ENCODE data around the gene DCAF16. TPM values are rescaled to one million over a fixed set of nuclear protein-coding genes. Genes with fewer than 3 reads are reported as not detected.

Gene DCAF16
- total RNA-seq, 1 donor from 2014 or later = 63.1 TPM

DNA sequence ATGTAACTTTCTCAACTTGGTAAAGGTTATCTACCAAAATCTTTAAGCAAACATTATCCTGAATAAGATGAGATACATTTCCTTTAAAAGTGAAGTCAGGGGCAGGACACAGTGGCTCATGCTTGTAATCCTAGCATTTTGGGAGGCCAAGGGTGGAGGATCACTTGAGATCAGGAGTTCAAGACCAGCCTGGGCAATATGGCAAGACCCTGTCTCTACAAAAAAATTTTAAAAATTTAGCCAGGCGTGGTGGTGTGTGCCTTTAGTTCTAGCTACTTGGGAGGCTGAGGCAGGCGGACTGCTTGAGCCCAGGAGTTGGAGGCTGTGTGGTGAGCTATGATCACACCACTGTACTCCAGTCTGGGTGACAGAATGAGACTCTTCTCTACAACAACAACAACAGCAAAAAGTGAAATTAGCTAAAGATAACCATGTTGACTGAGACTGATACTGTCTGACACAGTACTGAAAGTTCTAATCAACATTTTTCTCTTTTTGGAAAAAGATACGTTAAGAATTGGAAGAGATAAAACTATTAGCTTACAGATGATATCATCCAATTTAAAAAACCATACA lies 4.9 kb downstream of the DCAF16 start:
- Mint-ChIP-seq H3K36me3 (ENCODE audit: insufficient read depth) (peaks cover 21% of the 10 kb centered on the region), H3K4me1 (ENCODE audit: low read depth) (peaks cover 24% of the 10 kb centered on the region), H3K27me3 (no peaks in the 10 kb centered on the region), H3K4me3 (ENCODE audit: low read depth) (no peak overlapping the region), H3K27ac (no peak overlapping the region), H3K9me3 (ENCODE audit: low read depth) (no peaks in the 10 kb centered on the region)
- no peak for DNase-seq (ENCODE audit: low spot score, unreplicated experiment)
- TF ChIP-seq, protein P1, sequence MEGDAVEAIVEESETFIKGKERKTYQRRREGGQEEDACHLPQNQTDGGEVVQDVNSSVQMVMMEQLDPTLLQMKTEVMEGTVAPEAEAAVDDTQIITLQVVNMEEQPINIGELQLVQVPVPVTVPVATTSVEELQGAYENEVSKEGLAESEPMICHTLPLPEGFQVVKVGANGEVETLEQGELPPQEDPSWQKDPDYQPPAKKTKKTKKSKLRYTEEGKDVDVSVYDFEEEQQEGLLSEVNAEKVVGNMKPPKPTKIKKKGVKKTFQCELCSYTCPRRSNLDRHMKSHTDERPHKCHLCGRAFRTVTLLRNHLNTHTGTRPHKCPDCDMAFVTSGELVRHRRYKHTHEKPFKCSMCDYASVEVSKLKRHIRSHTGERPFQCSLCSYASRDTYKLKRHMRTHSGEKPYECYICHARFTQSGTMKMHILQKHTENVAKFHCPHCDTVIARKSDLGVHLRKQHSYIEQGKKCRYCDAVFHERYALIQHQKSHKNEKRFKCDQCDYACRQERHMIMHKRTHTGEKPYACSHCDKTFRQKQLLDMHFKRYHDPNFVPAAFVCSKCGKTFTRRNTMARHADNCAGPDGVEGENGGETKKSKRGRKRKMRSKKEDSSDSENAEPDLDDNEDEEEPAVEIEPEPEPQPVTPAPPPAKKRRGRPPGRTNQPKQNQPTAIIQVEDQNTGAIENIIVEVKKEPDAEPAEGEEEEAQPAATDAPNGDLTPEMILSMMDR (IDR thresholded peaks at IDR 0.05; ENCODE audit: unreplicated experiment) = no peak

DNA sequence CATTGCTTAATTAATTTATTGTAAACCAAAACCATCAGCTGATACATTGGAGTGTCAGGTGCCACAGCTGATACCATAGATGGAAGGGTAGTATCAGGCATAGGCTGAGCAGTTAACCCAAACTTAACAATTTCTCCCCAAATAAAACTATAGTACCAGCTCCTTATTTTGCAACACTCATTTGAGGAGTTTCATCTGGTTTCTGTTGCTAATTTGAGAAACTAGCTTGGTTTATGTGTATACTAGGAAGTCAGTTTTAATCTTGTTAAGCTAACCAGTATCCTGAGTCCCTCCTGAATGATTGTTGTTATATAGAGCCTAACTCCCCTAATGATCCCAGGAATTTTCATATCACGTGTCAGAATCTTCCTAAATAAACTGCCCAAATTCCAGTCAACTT lies 12.7 kb downstream of the DCAF16 start:
- Mint-ChIP-seq H3K4me1 (ENCODE audit: low read depth) (no peaks in the 10 kb centered on the region), H3K36me3 (ENCODE audit: insufficient read depth) (peaks cover 23% of the 10 kb centered on the region)
- DNase-seq (ENCODE audit: low spot score, unreplicated experiment) = no peak

DNA sequence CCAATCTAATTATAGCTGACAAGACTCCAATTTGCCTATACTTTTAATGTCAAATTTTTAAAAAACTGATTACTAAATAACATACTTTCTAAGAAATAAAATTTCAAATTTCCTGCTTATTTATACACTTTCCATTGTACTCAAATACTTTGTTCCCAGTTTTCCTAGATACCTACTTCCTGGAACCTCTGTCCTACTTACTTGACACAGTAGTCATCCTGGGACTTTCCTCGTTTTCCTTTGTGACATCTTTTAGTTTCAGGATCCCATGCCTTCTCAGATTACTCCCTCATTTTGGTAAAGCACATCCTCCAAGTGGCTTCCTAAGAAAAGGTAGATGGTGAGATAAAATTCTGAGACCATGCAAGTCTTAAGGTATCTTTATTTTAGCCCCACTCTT lies 15.8 kb downstream of the DCAF16 start:
- H3K36me3 Mint-ChIP-seq (ENCODE audit: insufficient read depth) = peaks cover 16% of the 10 kb centered on the region
- no peak for DNase-seq (ENCODE audit: low spot score, unreplicated experiment)

More for the DNA sequence above, 12.7 kb downstream of the DCAF16 start:
- Mint-ChIP-seq H3K9me3 (ENCODE audit: low read depth) (no peaks in the 10 kb centered on the region), H3K27ac (no peak overlapping the region), H3K4me3 (ENCODE audit: low read depth) (no peak overlapping the region), H3K27me3 (no peaks in the 10 kb centered on the region)
- TF ChIP-seq, protein P1 (IDR thresholded peaks at IDR 0.05; ENCODE audit: unreplicated experiment) = no peak

DNA sequence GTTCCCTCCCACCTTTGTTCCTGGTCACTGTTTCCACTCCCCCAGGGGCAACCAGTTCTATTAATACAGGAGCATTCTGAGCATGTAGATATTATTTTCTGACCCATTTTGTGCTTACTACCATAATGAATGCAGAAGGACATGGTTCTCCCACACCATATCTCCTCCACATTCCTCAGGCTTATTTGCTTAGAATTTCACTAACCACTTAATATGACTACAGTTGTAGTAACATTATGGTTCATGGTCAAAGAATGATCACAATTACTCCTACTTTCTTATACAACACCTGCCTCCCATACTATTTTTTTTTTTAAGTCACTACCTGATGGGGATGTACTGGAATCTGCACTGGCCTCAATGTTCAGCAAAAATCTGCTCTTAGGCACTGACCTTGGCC lies 21.6 kb downstream of the DCAF16 start:
- DNase-seq (ENCODE audit: low spot score, unreplicated experiment) = no peak
- H3K4me1 Mint-ChIP-seq (ENCODE audit: low read depth) = no peaks in the 10 kb centered on the region
- no peaks in the 10 kb centered on the region for H3K9me3 Mint-ChIP-seq (ENCODE audit: low read depth)
- TF ChIP-seq, protein P1 (IDR thresholded peaks at IDR 0.05; ENCODE audit: unreplicated experiment) = no peak
- H3K27me3 Mint-ChIP-seq = peaks cover 3% of the 10 kb centered on the region
- H3K4me3 Mint-ChIP-seq (ENCODE audit: low read depth) = no peak overlapping the region
- peaks cover 9% of the 10 kb centered on the region for H3K36me3 Mint-ChIP-seq (ENCODE audit: insufficient read depth)
- no peak overlapping the region for H3K27ac Mint-ChIP-seq

More for the DNA sequence above, 15.8 kb downstream of the DCAF16 start:
- Mint-ChIP-seq H3K9me3 (ENCODE audit: low read depth) (no peaks in the 10 kb centered on the region), H3K27ac (no peak overlapping the region), H3K4me3 (ENCODE audit: low read depth) (no peak overlapping the region), H3K4me1 (ENCODE audit: low read depth) (no peaks in the 10 kb centered on the region), H3K27me3 (no peaks in the 10 kb centered on the region)
- TF ChIP-seq, protein P1 (IDR thresholded peaks at IDR 0.05; ENCODE audit: unreplicated experiment) = no peak

DNA sequence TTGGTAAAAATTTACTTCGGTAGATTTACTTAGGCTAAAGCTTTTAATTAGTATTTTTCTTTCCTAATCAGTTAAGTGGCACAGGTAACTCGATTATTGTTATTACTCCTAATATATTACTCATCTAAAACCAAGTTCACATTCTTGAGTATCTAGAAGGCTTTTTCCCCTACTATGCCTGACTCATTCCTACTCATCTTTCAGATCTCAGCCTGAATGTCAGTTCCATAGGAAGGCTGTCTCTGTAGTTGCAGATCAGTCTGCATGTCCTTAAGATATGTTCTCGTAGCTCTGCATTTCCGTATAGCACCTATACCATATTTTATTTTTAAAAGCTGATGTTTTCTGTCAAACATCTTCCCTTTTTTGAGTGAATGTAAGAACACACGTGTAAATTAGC lies 23.2 kb downstream of the DCAF16 start:
- no peak for DNase-seq (ENCODE audit: low spot score, unreplicated experiment)
- H3K27me3 Mint-ChIP-seq = peaks cover 15% of the 10 kb centered on the region
- H3K4me1 Mint-ChIP-seq (ENCODE audit: low read depth) = no peaks in the 10 kb centered on the region
- H3K27ac Mint-ChIP-seq = no peak overlapping the region
- H3K9me3 Mint-ChIP-seq (ENCODE audit: low read depth) = no peaks in the 10 kb centered on the region
- TF ChIP-seq, protein P1 (IDR thresholded peaks at IDR 0.05; ENCODE audit: unreplicated experiment) = no peak
- peaks cover 6% of the 10 kb centered on the region for H3K36me3 Mint-ChIP-seq (ENCODE audit: insufficient read depth)
- no peak overlapping the region for H3K4me3 Mint-ChIP-seq (ENCODE audit: low read depth)
